Upper lobe of left lung (tissue), 6 donors: Measurements from ENCODE around the gene RPS14. TPM values are rescaled to one million over a fixed set of nuclear protein-coding genes. Genes with fewer than 3 reads are reported as not detected.

Experiments
- ATAC-seq, 2 donors: fragments of 200-7000 bp; cut with Tn5 transposase; one replicate each; pipeline ENCODE4 v1.9.1; 2022; ENCODE audit warnings: mild to moderate bottlenecking in 2 of 2, moderate library complexity in 2 of 2; ENCODE audit not compliant: low FRiP score in 2 of 2
- DNase-seq, 2 donors: peaks; one replicate each; pipeline ENCODE4 v3.0.0-alpha.2; 2019 to 2020
- H3K27ac ChIP-seq, 4 donors: fragments of 200-600 bp; sonication (generic); one replicate each; pipeline ENCODE4 v1.5.1; 2016 to 2019
- H3K27me3 ChIP-seq, 4 donors: fragments of 200-600 bp; sonication (generic); one replicate each; pipeline ENCODE4 v1.5.1; 2017 to 2019
- H3K36me3 ChIP-seq, 4 donors: fragments of 200-600 bp; sonication (generic); one replicate each; pipeline ENCODE4 v1.5.1; 2016 to 2019
- H3K4me1 ChIP-seq, 4 donors: fragments of 200-600 bp; sonication (generic); one replicate each; pipeline ENCODE4 v1.5.1; 2018 to 2019
- H3K4me3 ChIP-seq, 4 donors: fragments of 200-600 bp; sonication (generic); one replicate each; pipeline ENCODE4 v1.5.1; 2017 to 2019; ENCODE audit warnings: mild to moderate bottlenecking in 2 of 4, moderate library complexity in 1 of 4
- H3K9me3 ChIP-seq, 4 donors: fragments of 200-600 bp; sonication (generic); one replicate each; pipeline ENCODE4 v1.5.1; 2018 to 2019
- EP300 ChIP-seq, 4 donors: sonication (generic); formaldehyde crosslinking; IDR thresholded peaks; one replicate each; pipeline ENCODE4 v1.5.1; 2017; ENCODE audit warnings: antibody characterized with exemption in 4 of 4, control low read depth in 2 of 4
- POLR2A ChIP-seq, 4 donors: fragments of 450-650 bp; IDR thresholded peaks; one replicate each; pipeline ENCODE4 v1.5.1; 2016 to 2017; ENCODE audit warnings: antibody characterized with exemption in 4 of 4, mild to moderate bottlenecking in 2 of 4
- POLR2AphosphoS5 ChIP-seq, 2 donors: sonication (generic); formaldehyde crosslinking; IDR thresholded peaks; one replicate each; pipeline ENCODE4 v1.5.1; 2017; ENCODE audit warnings: antibody characterized with exemption in 2 of 2
- WGBS, 2 donors: methylation state at CpG; one replicate each; pipeline ENCODE4 v1.1.5; 2017 to 2018; 5-methylcytosine and 5-hydroxymethylcytosine counted together
- total RNA-seq, 6 donors: library from RNA; depleted of rRNA in 4 of 6; stranded (reverse); fragments of >200 nt in 4 of 6; gene quantifications; one replicate each; pipeline versions ENCODE4 v1.1.0 to v1.2.1, GENCODE V29; 2016 to 2021
- TF ChIP-seq, protein P1 (sequence below), 6 experiments: fragments of 450-650 bp in 4 of 6; fragments of 200-600 bp in 2 of 6; sonication (generic) in 2 of 6; IDR thresholded peaks; one replicate each; pipeline ENCODE4 v1.5.1; 2016 to 2019; ENCODE audit warnings: antibody characterized with exemption in 6 of 6
- donor health status: DM: no; HTN: no; CAD: no; lungs with moderate emphysema.
- donor health status: DM: no; HTN: yes; CAD: no; lungs with severe emphysema.

The RPS14 gene
- total RNA-seq, 6 donors from 2014 or later = 806 to 1,982 (median 1,727) TPM

GRCh38 chr5:150497274-150497988, 47.9 kb upstream of the RPS14 start:
- WGBS, 2 donors = 64 to 69% methylated on average over 9 to 14 of the region's 14 CpGs
- H3K4me3 ChIP-seq = no peak overlapping the region
- ATAC-seq = peak; percentile 74 to 88
- no peaks in the 10 kb centered on the region for H3K9me3 ChIP-seq
- peak overlapping the region; percentile 61 to 84 (median 83) for H3K27ac ChIP-seq
- DNase-seq = peak; percentile 51 to 77
- H3K36me3 ChIP-seq = peaks cover 0 to 6% (median 0%) of the 10 kb centered on the region in 4 donors
- no peaks in the 10 kb centered on the region for H3K27me3 ChIP-seq
- peaks cover 60 to 69% (median 64%) of the 10 kb centered on the region in 4 donors for H3K4me1 ChIP-seq
- TF ChIP-seq POLR2AphosphoS5 (IDR thresholded peaks at IDR 0.05) (peak; percentile 73 to 88), POLR2A (IDR thresholded peaks at IDR 0.05) (no peak), EP300 (IDR thresholded peaks at IDR 0.05) (no peak)
- TF ChIP-seq, protein P1, sequence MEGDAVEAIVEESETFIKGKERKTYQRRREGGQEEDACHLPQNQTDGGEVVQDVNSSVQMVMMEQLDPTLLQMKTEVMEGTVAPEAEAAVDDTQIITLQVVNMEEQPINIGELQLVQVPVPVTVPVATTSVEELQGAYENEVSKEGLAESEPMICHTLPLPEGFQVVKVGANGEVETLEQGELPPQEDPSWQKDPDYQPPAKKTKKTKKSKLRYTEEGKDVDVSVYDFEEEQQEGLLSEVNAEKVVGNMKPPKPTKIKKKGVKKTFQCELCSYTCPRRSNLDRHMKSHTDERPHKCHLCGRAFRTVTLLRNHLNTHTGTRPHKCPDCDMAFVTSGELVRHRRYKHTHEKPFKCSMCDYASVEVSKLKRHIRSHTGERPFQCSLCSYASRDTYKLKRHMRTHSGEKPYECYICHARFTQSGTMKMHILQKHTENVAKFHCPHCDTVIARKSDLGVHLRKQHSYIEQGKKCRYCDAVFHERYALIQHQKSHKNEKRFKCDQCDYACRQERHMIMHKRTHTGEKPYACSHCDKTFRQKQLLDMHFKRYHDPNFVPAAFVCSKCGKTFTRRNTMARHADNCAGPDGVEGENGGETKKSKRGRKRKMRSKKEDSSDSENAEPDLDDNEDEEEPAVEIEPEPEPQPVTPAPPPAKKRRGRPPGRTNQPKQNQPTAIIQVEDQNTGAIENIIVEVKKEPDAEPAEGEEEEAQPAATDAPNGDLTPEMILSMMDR (IDR thresholded peaks at IDR 0.05) = no peak

DNA sequence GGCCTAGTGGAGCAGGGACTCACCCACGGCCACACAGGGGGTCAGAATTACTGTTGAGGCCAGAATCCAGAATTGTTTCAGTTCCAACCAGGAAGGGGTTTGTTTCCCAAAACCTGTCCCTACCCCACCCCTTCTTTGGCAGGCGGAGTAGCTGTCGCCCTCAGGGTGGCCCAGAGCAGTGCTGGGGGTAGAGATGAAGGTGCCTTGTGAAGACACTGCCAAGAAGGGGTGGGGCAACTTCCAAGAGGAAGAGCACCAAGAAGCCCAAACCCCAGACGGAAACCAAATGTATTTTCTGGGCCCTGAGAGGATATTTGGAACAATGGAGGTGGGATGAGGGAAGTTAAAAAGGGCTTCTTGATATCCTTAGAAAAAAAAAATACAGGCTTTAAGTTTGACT, 47.0 kb upstream of the RPS14 start:
- TF ChIP-seq POLR2A (IDR thresholded peaks at IDR 0.05) (no peak), POLR2AphosphoS5 (IDR thresholded peaks at IDR 0.05) (no peak), EP300 (IDR thresholded peaks at IDR 0.05) (no peak)
- TF ChIP-seq, protein P1 (IDR thresholded peaks at IDR 0.05) = no peak
- H3K4me1 ChIP-seq = peaks cover 59 to 70% (median 63%) of the 10 kb centered on the region in 4 donors

GRCh38 chr5:150496098-150496497, 46.6 kb upstream of the RPS14 start:
- no peaks in the 10 kb centered on the region for H3K9me3 ChIP-seq
- no peak for ATAC-seq
- peaks cover 61 to 71% (median 63%) of the 10 kb centered on the region in 4 donors for H3K4me1 ChIP-seq
- no peak overlapping the region for H3K4me3 ChIP-seq
- H3K27me3 ChIP-seq = no peaks in the 10 kb centered on the region
- peaks cover 0 to 6% (median 0%) of the 10 kb centered on the region in 4 donors for H3K36me3 ChIP-seq
- WGBS, 2 donors = 84 to 87% methylated on average over 3 of the region's 3 CpGs
- H3K27ac ChIP-seq = peak overlapping the region; percentile 61 to 84 (median 83)
- DNase-seq = no peak
- TF ChIP-seq POLR2A (IDR thresholded peaks at IDR 0.05) (no peak), POLR2AphosphoS5 (IDR thresholded peaks at IDR 0.05) (no peak), EP300 (IDR thresholded peaks at IDR 0.05) (no peak)
- TF ChIP-seq, protein P1 (IDR thresholded peaks at IDR 0.05) = no peak

More for the DNA sequence above, 47.0 kb upstream of the RPS14 start:
- no peak overlapping the region for H3K4me3 ChIP-seq
- H3K27ac ChIP-seq = peak overlapping the region; percentile 61 to 84 (median 83)
- 52 to 59% methylated on average over 4 of the region's 4 CpGs for WGBS, 2 donors
- H3K9me3 ChIP-seq = no peaks in the 10 kb centered on the region
- ATAC-seq (no peak), DNase-seq (no peak)
- H3K27me3 ChIP-seq = no peaks in the 10 kb centered on the region
- H3K36me3 ChIP-seq = peaks cover 0 to 6% (median 0%) of the 10 kb centered on the region in 4 donors

DNA sequence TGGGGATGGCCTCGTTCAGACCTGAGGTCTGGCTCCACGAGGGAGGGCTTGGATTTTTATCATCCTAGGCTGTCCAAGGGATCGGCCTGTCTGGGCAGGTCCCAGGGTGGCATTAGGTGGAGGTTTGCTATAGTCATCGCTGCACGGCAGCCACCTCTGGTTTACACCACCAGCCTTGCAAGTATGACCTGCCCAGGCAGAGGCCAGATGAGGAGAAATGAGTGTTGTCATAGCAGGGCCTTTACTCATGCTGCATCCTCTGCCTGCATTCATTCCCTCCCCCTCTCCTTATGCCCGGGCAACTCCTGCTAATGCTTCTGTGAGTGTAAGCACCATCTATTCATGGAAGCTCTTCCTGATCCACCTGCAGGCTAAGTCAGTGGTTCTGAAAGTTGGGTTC, 43.1 kb upstream of the RPS14 start:
- Histone ChIP-seq H3K4me3 (no peak overlapping the region), H3K4me1 (peaks cover 61 to 71% (median 63%) of the 10 kb centered on the region in 4 donors), H3K27me3 (no peaks in the 10 kb centered on the region), H3K9me3 (no peaks in the 10 kb centered on the region), H3K36me3 (peaks cover 0 to 6% (median 0%) of the 10 kb centered on the region in 4 donors), H3K27ac (peak overlapping the region in 3 of 4 donors; percentile 41 to 98 (median 65))
- no peak for ATAC-seq
- TF ChIP-seq POLR2A (IDR thresholded peaks at IDR 0.05) (no peak), POLR2AphosphoS5 (IDR thresholded peaks at IDR 0.05) (no peak), EP300 (IDR thresholded peaks at IDR 0.05) (no peak)
- TF ChIP-seq, protein P1 (IDR thresholded peaks at IDR 0.05) = no peak
- no peak for DNase-seq
- WGBS, 2 donors = 69 to 79% methylated on average over 4 to 6 of the region's 6 CpGs
